Bronchial epithelial cell (primary cell): ENCODE measurements around the gene OPCML. TPM values are rescaled to one million over a fixed set of nuclear protein-coding genes. Genes with fewer than 3 reads are reported as not detected.

Experiments used
- DNase-seq: peaks from one replicate; pipeline ENCODE4 v3.0.0-alpha.2; 2010; ENCODE audit warnings: low read depth
- FAIRE-seq: peaks from 2 replicates; lab custom pipeline; 2011; peaks lifted over from hg19 to GRCh38; lab: Jason Lieb, UNC
- H3K27me3 ChIP-seq: 2 replicates; pipeline ENCODE4 v1.5.1; 2011; ENCODE audit warnings: low read length; ENCODE audit not compliant: control insufficient read depth, insufficient read depth
- H3K36me3 ChIP-seq: 2 replicates; pipeline ENCODE4 v1.5.1; 2011; ENCODE audit warnings: low read length; ENCODE audit not compliant: control insufficient read depth, insufficient read depth
- H3K4me3 ChIP-seq: 2 replicates; pipeline ENCODE4 v1.5.1; 2011; ENCODE audit warnings: mild to moderate bottlenecking, low read depth, low read length, control low read depth
- CTCF ChIP-seq: IDR thresholded peaks from 2 replicates; pipeline ENCODE4 v1.5.1; 2011; ENCODE audit warnings: mild to moderate bottlenecking, moderate library complexity, low read length, control low read depth, inconsistent platforms; ENCODE audit not compliant: insufficient read depth, severe bottlenecking
- total RNA-seq: library from RNA; depleted of rRNA; stranded (reverse); fragments of >200 nt; gene quantifications from 2 replicates; pipeline ENCODE4 v1.2.1, GENCODE V29; 2014

Gene OPCML
- total RNA-seq, 1 donor from 2014 or later: not detected

GRCh38 chr11:133078591-133079404, 453.5 kb downstream of the OPCML start:
- H3K27me3 ChIP-seq: peaks cover 3% of the 10 kb centered on the region
- DNase-seq (no peak), FAIRE-seq (no peak)

GRCh38 chr11:133078012-133078411, 454.3 kb downstream of the OPCML start:
- no peak overlapping the region for H3K4me3 ChIP-seq
- DNase-seq (no peak), FAIRE-seq (no peak)
- no peak for TF ChIP-seq CTCF
- no peaks in the 10 kb centered on the region for H3K36me3 ChIP-seq
- H3K27me3 ChIP-seq: no peaks in the 10 kb centered on the region

More at GRCh38 chr11:133078591-133079404, 453.5 kb downstream of the OPCML start:
- H3K4me3 ChIP-seq: no peak overlapping the region
- TF ChIP-seq CTCF: peak; percentile 82
- no peaks in the 10 kb centered on the region for H3K36me3 ChIP-seq

- H3K27me3 ChIP-seq: no peaks in the 10 kb centered on the region
- no peak overlapping the region for H3K4me3 ChIP-seq
- DNase-seq: no peak
- no peak for FAIRE-seq
- TF ChIP-seq CTCF: no peak
- H3K36me3 ChIP-seq: no peaks in the 10 kb centered on the region
Measured at GRCh38 chr11:133075351-133075750, 456.9 kb downstream of the OPCML start.

GRCh38 chr11:133072858-133073582, 459.3 kb downstream of the OPCML start:
- no peaks in the 10 kb centered on the region for H3K27me3 ChIP-seq
- FAIRE-seq: peak; percentile 92

GRCh38 chr11:133072378-133072777, 459.9 kb downstream of the OPCML start:
- Histone ChIP-seq H3K4me3 (no peak overlapping the region), H3K27me3 (no peaks in the 10 kb centered on the region), H3K36me3 (no peaks in the 10 kb centered on the region)
- TF ChIP-seq CTCF: no peak
- peak; percentile 21 for DNase-seq
- FAIRE-seq: no peak

More at GRCh38 chr11:133072858-133073582, 459.3 kb downstream of the OPCML start:
- H3K36me3 ChIP-seq: no peaks in the 10 kb centered on the region
- DNase-seq: no peak
- no peak for TF ChIP-seq CTCF
- no peak overlapping the region for H3K4me3 ChIP-seq
